Measurements from ENCODE around the gene SH3GL1.

DNA sequence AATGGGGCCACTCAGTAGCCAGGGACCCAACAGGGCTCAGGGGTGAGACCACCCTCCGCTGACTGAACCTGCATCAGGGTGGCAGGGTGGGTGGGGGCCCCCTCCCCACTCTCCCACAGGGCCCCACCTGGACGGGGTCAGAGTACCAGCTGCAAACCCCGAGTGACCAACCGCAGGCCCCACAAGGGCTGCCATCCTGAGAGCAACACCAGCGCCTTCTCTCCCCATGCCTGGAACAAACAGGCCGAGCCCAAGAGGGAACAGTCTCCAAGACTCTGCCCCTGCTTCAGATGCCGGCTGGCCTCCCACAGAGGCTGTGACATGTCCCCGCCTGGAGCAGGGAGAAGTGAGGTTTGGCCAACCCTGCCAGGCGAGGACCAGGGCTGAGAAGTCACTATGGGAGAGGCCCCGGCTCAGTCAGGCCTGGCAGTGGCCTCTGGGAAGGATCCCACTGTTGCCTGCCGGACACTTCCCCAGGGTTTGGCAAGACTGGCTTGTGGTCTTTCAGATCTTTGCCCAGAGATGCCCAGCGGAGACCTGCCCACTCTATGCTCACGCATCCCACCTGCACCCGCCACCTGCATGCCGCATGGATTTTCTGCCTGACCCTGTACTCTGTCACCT lies 29.8 kb downstream of the SH3GL1 start:
- TF ChIP-seq CTCF (IDR thresholded peaks at IDR 0.05), result no peak
- TF ChIP-seq EP300 (IDR thresholded peaks at IDR 0.05), result no peak
- TF ChIP-seq POLR2A (IDR thresholded peaks at IDR 0.05; ENCODE audit: low read depth), result no peak
